Stimulated activated CD4-positive, alpha-beta T cell treated with anti-CD3 and anti-CD28 coated beads, Interleukin-1b, Interleukin-23, amount 100 ng/mL, for 1 hour (primary cell): ENCODE data around the gene DIPK1A.

Source experiments
- DNase-seq, 2 donors: peaks; one replicate each; pipeline ENCODE4 v3.0.0-alpha.2; 2020; ENCODE audit warnings: low read depth in 2 of 2

DIPK1A gene

GRCh38 chr1:92842082-92843045 lies 118.9 kb downstream of the DIPK1A start:
- DNase-seq: no peak

- no peak for DNase-seq
Observed at GRCh38 chr1:92840600-92840999, 120.7 kb downstream of the DIPK1A start.

GRCh38 chr1:92839442-92839841 lies 121.8 kb downstream of the DIPK1A start:
- no peak for DNase-seq

- DNase-seq: no peak
Observed at GRCh38 chr1:92838519-92838918, 122.7 kb downstream of the DIPK1A start.

GRCh38 chr1:92837062-92837461 lies 124.2 kb downstream of the DIPK1A start:
- DNase-seq: no peak

- DNase-seq: no peak
Observed at GRCh38 chr1:92834617-92835016, 126.6 kb downstream of the DIPK1A start.

- DNase-seq: no peak
Observed at GRCh38 chr1:92833840-92834239, 127.4 kb downstream of the DIPK1A start.

- no peak for DNase-seq
Observed at GRCh38 chr1:92832537-92833114, 128.6 kb downstream of the DIPK1A start.

- DNase-seq: peak; percentile 93 to 94
Observed at GRCh38 chr1:92831762-92832536, 129.3 kb downstream of the DIPK1A start, which contains the start of gene RPL5. Gene RPL5, plus strand, starts transcription at chr1:92832040. Its CDS starts 75 bp downstream, at chr1:92832115.

GRCh38 chr1:92831368-92831761 lies 129.9 kb downstream of the DIPK1A start:
- no peak for DNase-seq

GRCh38 chr1:92826792-92827191 lies 134.5 kb downstream of the DIPK1A start:
- DNase-seq: no peak

- DNase-seq: no peak
Observed at GRCh38 chr1:92822879-92823278, 138.4 kb downstream of the DIPK1A start.

GRCh38 chr1:92820551-92820950 lies 140.7 kb downstream of the DIPK1A start:
- no peak for DNase-seq

GRCh38 chr1:92820024-92820423 lies 141.2 kb downstream of the DIPK1A start:
- no peak for DNase-seq

- DNase-seq: no peak
Observed at GRCh38 chr1:92817986-92818764, 143.1 kb downstream of the DIPK1A start.

- no peak for DNase-seq
Observed at GRCh38 chr1:92817137-92817697, 144.0 kb downstream of the DIPK1A start.

GRCh38 chr1:92816732-92817131 lies 144.5 kb downstream of the DIPK1A start:
- DNase-seq: no peak

- no peak for DNase-seq
Observed at GRCh38 chr1:92808381-92808780, 152.9 kb downstream of the DIPK1A start.

GRCh38 chr1:92805216-92805615 lies 156.0 kb downstream of the DIPK1A start:
- no peak for DNase-seq

GRCh38 chr1:92804721-92805201 lies 156.5 kb downstream of the DIPK1A start:
- DNase-seq: no peak
